Endothelial cell of umbilical vein (primary cell): ENCODE measurements around the gene KAZN. TPM values are rescaled to one million over a fixed set of nuclear protein-coding genes. Genes with fewer than 3 reads are reported as not detected.

Experiments used
- BruUV-seq: library from RNA; stranded (reverse); fragments of 400-500 nt; replicated peaks from 2 replicates; lab custom pipeline; 2021; lab: Mats Ljungman, UMichigan
- CTCF ChIA-PET: fragments of 300-600, 350-600 bp; sonication (Branson Sonifier 250); formaldehyde crosslinking; loops from one replicate; lab custom pipeline; 2021; ENCODE audit warnings: antibody characterized with exemption, inconsistent platforms; lab: Charles Lee
- POLR2A ChIA-PET: fragments of 300-600, 350-600 bp; sonication (Branson Sonifier 250); formaldehyde crosslinking; loops from one replicate; lab custom pipeline; 2021; ENCODE audit warnings: antibody characterized with exemption, inconsistent platforms; lab: Charles Lee
- DNase-seq: peaks from one replicate; pipeline ENCODE4 v3.0.0-alpha.2; 2011; ENCODE audit warnings: low read depth, low spot score
- FAIRE-seq: peaks from 2 replicates; lab custom pipeline; 2011; peaks lifted over from hg19 to GRCh38; lab: Jason Lieb, UNC
- H2AFZ ChIP-seq: 2 replicates; pipeline ENCODE4 v1.6.0; 2012; ENCODE audit warnings: low read depth, low read length, control low read depth, inconsistent platforms
- H3K27ac ChIP-seq: 2 replicates; pipeline ENCODE4 v1.5.1; 2011; ENCODE audit warnings: low read depth, mild to moderate bottlenecking, control low read depth, low read length, moderate library complexity; ENCODE audit not compliant: insufficient read depth
- H3K27me3 ChIP-seq, 2 experiments: 2 replicates each; pipeline versions ENCODE4 v1.6.0 to v1.6.1; 2011; ENCODE audit warnings: low read length in 2 of 2, mixed read lengths in 1 of 2; ENCODE audit not compliant: control insufficient read depth in 2 of 2, insufficient read depth in 2 of 2
- H3K36me3 ChIP-seq, 2 experiments: 2 replicates in 1 of 2; 3 replicates in 1 of 2; pipeline ENCODE4 v1.5.1; 2011; ENCODE audit warnings: low read length in 2 of 2, mild to moderate bottlenecking in 1 of 2, moderate library complexity in 1 of 2; ENCODE audit not compliant: control insufficient read depth in 2 of 2, insufficient read depth in 2 of 2; ENCODE audit errors: extremely low read depth in 1 of 2
- H3K4me1 ChIP-seq: 3 replicates; pipeline ENCODE4 v1.5.1; 2011; ENCODE audit warnings: mild to moderate bottlenecking, low read length; ENCODE audit not compliant: control insufficient read depth, insufficient read depth; ENCODE audit errors: extremely low read depth
- H3K4me2 ChIP-seq: 2 replicates; pipeline ENCODE4 v1.6.1; 2011; ENCODE audit warnings: low read length, control low read depth, mixed read lengths; ENCODE audit not compliant: insufficient read depth
- H3K4me3 ChIP-seq, 3 experiments: fragments of 200-600 bp in 1 of 3; sonication (generic), shearing (Covaris generic) in 1 of 3; replicated peaks in 1 of 3; 2 replicates each; pipeline ENCODE4 v1.5.1; 2011 to 2016; ENCODE audit warnings: control low read depth in 3 of 3, low read length in 3 of 3, mild to moderate bottlenecking in 2 of 3, inconsistent platforms in 1 of 3, low read depth in 1 of 3, moderate library complexity in 1 of 3; ENCODE audit not compliant: insufficient read depth in 1 of 3
- H3K79me2 ChIP-seq: 2 replicates; pipeline ENCODE4 v1.6.0; 2012; ENCODE audit warnings: low read length, inconsistent platforms; ENCODE audit not compliant: control insufficient read depth, insufficient read depth
- H3K9ac ChIP-seq: replicated peaks from 2 replicates; pipeline ENCODE3; 2011; ENCODE audit warnings: low read length, control low read depth; ENCODE audit not compliant: insufficient read depth; ENCODE audit errors: extremely low read depth
- H3K9me1 ChIP-seq: replicated peaks from 3 replicates; pipeline ENCODE4 v1.6.0; 2011; ENCODE audit warnings: mild to moderate bottlenecking, low read length; ENCODE audit not compliant: control insufficient read depth, insufficient read depth; ENCODE audit errors: extremely low read depth
- H3K9me3 ChIP-seq: replicated peaks from 2 replicates; pipeline ENCODE4 v1.5.1; 2012; ENCODE audit warnings: low read length, inconsistent platforms; ENCODE audit not compliant: control insufficient read depth, insufficient read depth
- H4K20me1 ChIP-seq: replicated peaks from 2 replicates; pipeline ENCODE3; 2011; ENCODE audit warnings: mild to moderate bottlenecking, low read length; ENCODE audit not compliant: control insufficient read depth, insufficient read depth; ENCODE audit errors: extremely low read depth
- FOS ChIP-seq: IDR thresholded peaks from 2 replicates; pipeline ENCODE4 v1.6.1; 2011; ENCODE audit warnings: mild to moderate bottlenecking, low read length, moderate library complexity, borderline replicate concordance; ENCODE audit not compliant: insufficient read depth
- GATA2 ChIP-seq: IDR thresholded peaks from 2 replicates; pipeline ENCODE4 v1.7.0; 2011; ENCODE audit warnings: low read depth, mild to moderate bottlenecking, moderate library complexity, mixed read lengths, low read length; ENCODE audit not compliant: insufficient read length, insufficient read depth
- JUN ChIP-seq: IDR thresholded peaks from 2 replicates; pipeline ENCODE4 v1.6.1; 2011; ENCODE audit warnings: borderline replicate concordance, low read depth; ENCODE audit not compliant: insufficient read length, insufficient read depth
- MYC ChIP-seq: IDR thresholded peaks from one replicate; pipeline ENCODE4 v1.6.1; 2011; ENCODE audit warnings: mild to moderate bottlenecking, low read depth, low read length
- POLR2A ChIP-seq: IDR thresholded peaks from 2 replicates; pipeline ENCODE4 v1.6.1; 2012; ENCODE audit warnings: low read depth, mild to moderate bottlenecking, control low read depth, low read length
- POLR2AphosphoS5 ChIP-seq: IDR thresholded peaks from 2 replicates; pipeline ENCODE4 v1.6.1; 2012; ENCODE audit warnings: low read depth, mild to moderate bottlenecking, control low read depth, low read length, moderate library complexity; ENCODE audit not compliant: insufficient read depth
- dilution Hi-C: fragments of 300-500 bp; cut with MboI; formaldehyde crosslinking; loops from one replicate; pipeline ENCODE4 v1.15.0; 2019; ENCODE audit warnings: low sequenced_read_pairs; ENCODE audit not compliant: extremely low pct_ligation_motif_present
- intact Hi-C: fragments of 100-400 bp; cut with micrococcal nuclease; formaldehyde crosslinking; loops from one replicate; pipeline ENCODE4 v1.10.0; 2022
- polyA plus RNA-seq, 4 experiments: library from polyadenylated mRNA; depleted of rRNA in 3 of 4; stranded (reverse) in 3 of 4; unstranded in 1 of 4; fragments of >200 nt; gene quantifications; 2 replicates each; pipeline versions ENCODE4 v1.2.1 to v1.2.3, GENCODE V29; 2011 to 2012; ENCODE audit warnings: missing spikeins in 1 of 4
- total RNA-seq: library from RNA; stranded (reverse); gene quantifications from 2 replicates; pipeline ENCODE4 v1.2.3, GENCODE V29; 2021

The KAZN gene
- total and polyA plus RNA-seq, 2 donors (not counting 3 experiments of a cell fraction or from before 2014, with no cell fraction given), result 1.6 to 5.8 TPM

DNA sequence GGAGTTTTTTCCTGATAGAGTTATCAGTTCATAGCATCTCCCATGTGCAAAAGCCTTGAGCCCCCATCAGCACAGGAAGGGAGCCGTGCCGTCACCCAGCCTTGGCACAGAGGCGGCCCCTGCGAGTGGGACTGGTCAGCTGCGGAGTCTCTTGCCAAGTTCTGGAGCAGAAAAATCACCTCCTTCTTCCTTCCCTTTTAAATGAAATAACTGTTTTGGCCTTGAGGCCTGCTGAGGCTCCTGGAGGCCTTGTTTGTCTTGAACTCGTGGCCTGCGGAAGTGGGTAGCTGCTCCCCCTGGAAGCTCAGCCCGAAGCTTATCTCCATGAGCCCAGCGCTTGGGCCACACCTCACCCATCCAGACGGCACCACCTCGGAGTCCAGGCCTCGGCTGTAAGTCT, 409.4 kb downstream of the KAZN start:
- FAIRE-seq (peak; percentile 93), DNase-seq (peak; percentile 90)
- H3K4me2 ChIP-seq, result peak overlapping the region; percentile 87
- no TSS peak for BruUV-seq
- H3K4me3 ChIP-seq, result no peak overlapping the region
- H3K9me3 ChIP-seq, result no peaks in the 10 kb centered on the region
- peaks cover 26% of the 10 kb centered on the region for H3K4me1 ChIP-seq
- no peak for TF ChIP-seq JUN
- TF ChIP-seq MYC, result no peak
- TF ChIP-seq POLR2AphosphoS5, result peak; percentile 19
- TF ChIP-seq GATA2, result peak; percentile 83
- no peaks in the 10 kb centered on the region for H3K27me3 ChIP-seq
- peak overlapping the region; percentile 71 for H3K9ac ChIP-seq
- no peaks in the 10 kb centered on the region for H3K9me1 ChIP-seq
- ChIA-PET POLR2A (no interaction called here), CTCF (interaction anchor here (1.0 to 3.4 kb wide), 4 partner anchors 13 to 34 kb away, joined by 3 to 26 read pairs (median 4); no protein-coding TSS in a partner anchor)
- no peaks in the 10 kb centered on the region for H3K79me2 ChIP-seq
- H3K27ac ChIP-seq, result peak overlapping the region; percentile 92
- intact Hi-C loops (loop anchor here (1.0 to 10.0 kb wide), 7 partner anchors 13 to 407 kb away; no protein-coding TSS in a partner anchor), dilution Hi-C loops (no loop called here)
- H2AFZ ChIP-seq, result peak overlapping the region; percentile 42
- no peaks in the 10 kb centered on the region for H3K36me3 ChIP-seq
- no peaks in the 10 kb centered on the region for H4K20me1 ChIP-seq

DNA sequence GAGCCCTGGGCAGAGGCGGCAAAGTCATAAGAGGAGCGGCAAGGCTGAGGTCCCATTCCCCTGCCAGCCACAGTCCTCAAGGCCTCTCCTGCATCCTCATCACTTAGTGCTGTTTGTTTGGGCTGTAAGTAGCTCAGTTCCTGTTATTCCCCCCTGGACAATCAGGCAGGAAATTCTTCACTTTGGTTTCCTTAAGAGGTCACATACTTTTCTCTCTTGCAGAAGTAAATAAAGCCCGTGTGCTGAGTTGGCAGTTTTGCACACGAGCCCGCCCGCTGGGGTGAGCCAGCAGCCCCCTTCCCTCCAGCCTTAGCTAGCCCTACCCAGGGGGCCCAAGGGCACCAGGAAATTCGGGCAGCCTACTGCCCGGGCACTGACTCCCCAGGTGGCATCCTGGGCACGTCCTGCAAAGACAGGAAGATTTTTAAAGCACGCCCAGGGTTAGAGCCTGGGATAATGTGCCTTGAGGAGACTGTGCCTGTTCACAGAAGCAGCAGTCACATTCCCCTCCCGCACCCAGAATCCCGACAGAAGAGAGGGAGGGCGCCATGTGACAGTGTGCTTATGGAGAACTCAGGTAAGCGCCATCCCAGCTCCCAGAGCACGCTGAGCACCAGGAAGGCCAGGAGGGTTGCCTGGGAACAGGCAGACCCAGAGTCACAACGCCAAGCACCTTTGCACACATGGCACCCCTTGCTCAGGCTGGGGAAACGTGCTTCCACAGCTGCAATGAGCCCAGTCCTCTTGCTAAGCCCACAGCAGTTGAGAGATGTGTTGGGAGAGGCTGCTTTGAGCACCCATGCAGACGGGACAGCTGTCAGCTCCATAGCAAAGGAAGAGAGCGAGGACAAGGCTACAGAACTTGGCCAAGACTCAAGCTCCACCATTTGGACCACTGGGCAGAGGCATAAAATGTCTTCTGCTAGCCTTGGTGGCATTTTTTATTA, 410.6 kb downstream of the KAZN start:
- H3K36me3 ChIP-seq, result no peaks in the 10 kb centered on the region
- intact Hi-C loops (loop anchor here (1.0 to 10.0 kb wide), 7 partner anchors 12 to 406 kb away; no protein-coding TSS in a partner anchor), dilution Hi-C loops (no loop called here)
- H3K79me2 ChIP-seq, result no peaks in the 10 kb centered on the region
- H3K27ac ChIP-seq, result peak overlapping the region; percentile 92
- ChIA-PET POLR2A (no interaction called here), CTCF (interaction anchor here (1.0 to 3.4 kb wide), 6 partner anchors 12 to 69 kb away, joined by 3 to 26 read pairs (median 4); no protein-coding TSS in a partner anchor)
- peak overlapping the region; percentile 87 for H3K4me2 ChIP-seq
- no peaks in the 10 kb centered on the region for H3K9me1 ChIP-seq
- no peaks in the 10 kb centered on the region for H3K9me3 ChIP-seq
- no peaks in the 10 kb centered on the region for H3K27me3 ChIP-seq
- FAIRE-seq (peak; percentile 95), DNase-seq (peak; percentile 90)
- peak overlapping the region; percentile 71 for H3K9ac ChIP-seq
- no TSS peak for BruUV-seq
- peak overlapping the region in 1 of 3 experiments; percentile 43 for H3K4me3 ChIP-seq
- H4K20me1 ChIP-seq, result no peaks in the 10 kb centered on the region
- no peak for TF ChIP-seq MYC
- TF ChIP-seq FOS, result peak; percentile 25
- TF ChIP-seq POLR2A, result peak; percentile 22
- H3K4me1 ChIP-seq, result peaks cover 26% of the 10 kb centered on the region
- peak overlapping the region; percentile 26 for H2AFZ ChIP-seq
